H1 (cell line): ENCODE data around the gene MS4A15. TPM values are rescaled to one million over a fixed set of nuclear protein-coding genes. Genes with fewer than 3 reads are reported as not detected.

ENCODE experiments used
- JUN ChIP-seq: IDR thresholded peaks from 2 replicates; pipeline ENCODE4 v1.6.1; 2011; ENCODE audit warnings: low read depth, mild to moderate bottlenecking, improper control_type of control experiment, low read length
- KDM1A ChIP-seq: fragments of 200-600, 300-600 bp; sonication (generic); IDR thresholded peaks from 2 replicates; pipeline ENCODE4 v1.7.1; 2016; ENCODE audit warnings: mild to moderate bottlenecking, low read length, borderline replicate concordance
- polyA plus RNA-seq, 7 experiments: library from polyadenylated mRNA; depleted of rRNA in 3 of 7; stranded (reverse) in 5 of 7; unstranded in 2 of 7; fragments of >200 nt in 5 of 7; fragments of 200-250 nt in 2 of 7; gene quantifications; 1 replicate in 5 of 7; 2 replicates in 1 of 7; 4 replicates in 1 of 7; pipeline versions ENCODE4 v1.2.1 to v1.2.3, GENCODE V29; 2011 to 2013; ENCODE audit warnings: missing spikeins in 2 of 7, mixed read lengths in 2 of 7
- total RNA-seq: library from RNA; stranded (reverse); fragmentation: NEBNext Ultra II Directional; extraction: Animal tissue kit (Norgen Biotek cat#: 25700); gene quantifications from 2 replicates; pipeline ENCODE4 v1.2.1, GENCODE V29; 2021
- TF ChIP-seq, protein P1 (sequence below), 3 experiments: IDR thresholded peaks; 1 replicate in 2 of 3; 2 replicates in 1 of 3; pipeline versions ENCODE4 v1.5.1 to v1.6.1; 2011; ENCODE audit warnings: low read length in 3 of 3, mild to moderate bottlenecking in 3 of 3, inconsistent platforms in 2 of 3, low read depth in 1 of 3, moderate library complexity in 1 of 3; ENCODE audit not compliant: insufficient read depth in 1 of 3; ENCODE audit errors: control extremely low read depth in 1 of 3
- TF ChIP-seq, protein P2 (sequence below): IDR thresholded peaks from 2 replicates; pipeline ENCODE4 v1.6.1; 2011; ENCODE audit warnings: low read depth, mild to moderate bottlenecking, low read length; ENCODE audit not compliant: insufficient read depth

The MS4A15 gene
- total and polyA plus RNA-seq, 2 of the 8 experiments (the other 6 are each of a cell fraction or from before 2014, with no cell fraction given): 0.15 to 0.17 TPM

DNA sequence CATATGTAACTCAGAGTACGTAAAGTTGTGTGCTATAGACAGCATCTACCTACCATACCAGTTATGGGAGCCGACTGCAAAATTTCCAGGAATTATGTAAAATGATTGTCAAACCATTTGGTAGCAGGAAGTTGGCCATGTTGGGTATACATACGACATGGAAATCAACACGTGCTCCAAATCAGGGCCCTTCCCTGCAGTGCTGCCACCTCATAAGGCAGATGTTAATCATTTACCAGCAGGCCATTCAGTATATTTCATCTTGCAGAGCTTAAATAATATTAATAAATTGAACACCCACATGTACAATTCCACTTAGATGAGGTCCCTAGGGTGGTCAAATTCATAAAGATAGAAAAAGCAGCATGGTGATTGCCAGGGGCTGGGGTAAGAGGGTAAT is 22.4 kb upstream of the MS4A15 start (continued):
- TF ChIP-seq, protein P1, sequence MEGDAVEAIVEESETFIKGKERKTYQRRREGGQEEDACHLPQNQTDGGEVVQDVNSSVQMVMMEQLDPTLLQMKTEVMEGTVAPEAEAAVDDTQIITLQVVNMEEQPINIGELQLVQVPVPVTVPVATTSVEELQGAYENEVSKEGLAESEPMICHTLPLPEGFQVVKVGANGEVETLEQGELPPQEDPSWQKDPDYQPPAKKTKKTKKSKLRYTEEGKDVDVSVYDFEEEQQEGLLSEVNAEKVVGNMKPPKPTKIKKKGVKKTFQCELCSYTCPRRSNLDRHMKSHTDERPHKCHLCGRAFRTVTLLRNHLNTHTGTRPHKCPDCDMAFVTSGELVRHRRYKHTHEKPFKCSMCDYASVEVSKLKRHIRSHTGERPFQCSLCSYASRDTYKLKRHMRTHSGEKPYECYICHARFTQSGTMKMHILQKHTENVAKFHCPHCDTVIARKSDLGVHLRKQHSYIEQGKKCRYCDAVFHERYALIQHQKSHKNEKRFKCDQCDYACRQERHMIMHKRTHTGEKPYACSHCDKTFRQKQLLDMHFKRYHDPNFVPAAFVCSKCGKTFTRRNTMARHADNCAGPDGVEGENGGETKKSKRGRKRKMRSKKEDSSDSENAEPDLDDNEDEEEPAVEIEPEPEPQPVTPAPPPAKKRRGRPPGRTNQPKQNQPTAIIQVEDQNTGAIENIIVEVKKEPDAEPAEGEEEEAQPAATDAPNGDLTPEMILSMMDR (IDR thresholded peaks at IDR 0.05; ENCODE audit: control extremely low read depth in 1 of 3, insufficient read depth in 1 of 3, low read depth in 1 of 3, low read length in 3 of 3): no peak
- TF ChIP-seq, protein P2, sequence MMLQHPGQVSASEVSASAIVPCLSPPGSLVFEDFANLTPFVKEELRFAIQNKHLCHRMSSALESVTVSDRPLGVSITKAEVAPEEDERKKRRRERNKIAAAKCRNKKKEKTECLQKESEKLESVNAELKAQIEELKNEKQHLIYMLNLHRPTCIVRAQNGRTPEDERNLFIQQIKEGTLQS: no peak
- TF ChIP-seq KDM1A (no peak), JUN (no peak)
- TF ChIP-seq, all 59 proteins: peak for 0
